Parathyroid adenoma (tissue), 2 donors: ENCODE measurements around the gene DDX10.

Experiments
- H2AFZ ChIP-seq: fragments of 300-600 bp; sonication (generic); one replicate; pipeline ENCODE4 v1.7.0; 2017; ENCODE audit warnings: antibody characterized with exemption, mild to moderate bottlenecking
- H3K27ac ChIP-seq: fragments of 300-600 bp; sonication (generic); one replicate; pipeline ENCODE4 v1.7.0; 2017
- H3K27me3 ChIP-seq: fragments of 300-600 bp; sonication (generic); one replicate; pipeline ENCODE4 v1.7.0; 2017; ENCODE audit warnings: low read length; ENCODE audit not compliant: control insufficient read depth, insufficient read depth
- H3K36me3 ChIP-seq: fragments of 300-600 bp; sonication (generic); one replicate; pipeline ENCODE4 v1.7.0; 2017; ENCODE audit warnings: low read length; ENCODE audit not compliant: control insufficient read depth, insufficient read depth
- H3K4me1 ChIP-seq: fragments of 300-600 bp; sonication (generic); one replicate; pipeline ENCODE4 v1.7.0; 2017; ENCODE audit warnings: control low read depth
- H3K4me2 ChIP-seq: fragments of 300-600 bp; sonication (generic); one replicate; pipeline ENCODE4 v1.7.0; 2017; ENCODE audit warnings: low read length
- H3K4me3 ChIP-seq: fragments of 300-600 bp; sonication (generic); one replicate; pipeline ENCODE4 v1.7.0; 2017; ENCODE audit warnings: low read depth, low read length
- H3K79me2 ChIP-seq: fragments of 300-600 bp; sonication (generic); one replicate; pipeline ENCODE4 v1.7.0; 2017; ENCODE audit warnings: control low read depth
- H3K9ac ChIP-seq: fragments of 300-600 bp; sonication (generic); one replicate; pipeline ENCODE4 v1.7.0; 2017; ENCODE audit warnings: mild to moderate bottlenecking
- H3K9me3 ChIP-seq: fragments of 300-600 bp; sonication (generic); one replicate; pipeline ENCODE4 v1.7.0; 2017; ENCODE audit warnings: low read length; ENCODE audit not compliant: control insufficient read depth
- TF ChIP-seq, protein P1 (sequence below): fragments of 300-600 bp; sonication (generic); IDR thresholded peaks from one replicate; pipeline ENCODE4 v1.7.0; 2017; ENCODE audit warnings: antibody characterized with exemption, mild to moderate bottlenecking
- donor health status: primary hyperparathyroidism.

Gene DDX10

DNA sequence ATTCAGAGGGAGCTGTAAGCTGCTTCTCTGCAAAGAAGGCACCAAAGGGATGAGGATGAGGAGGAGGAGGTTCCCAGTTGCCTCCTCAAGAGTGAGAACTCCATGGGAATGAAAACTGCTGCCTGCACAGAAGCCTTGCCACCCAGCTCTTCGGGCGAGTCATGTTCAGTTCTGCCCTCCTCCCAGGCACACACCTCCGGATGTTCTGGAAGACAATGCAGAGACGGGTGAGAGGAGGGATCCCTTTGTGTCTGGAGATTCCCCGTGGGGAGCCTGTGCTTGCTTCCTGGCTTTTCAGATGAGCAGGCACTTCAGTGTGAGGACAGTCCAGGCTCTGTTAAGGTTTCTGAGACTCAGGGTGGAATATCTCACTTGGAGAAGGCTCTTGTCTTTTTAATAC is 295.6 kb downstream of the DDX10 start:
- no peaks in the 10 kb centered on the region for H3K79me2 ChIP-seq
- H3K4me1 ChIP-seq: no peaks in the 10 kb centered on the region
- H2AFZ ChIP-seq: no peak overlapping the region
- no peaks in the 10 kb centered on the region for H3K36me3 ChIP-seq
- no peak overlapping the region for H3K4me2 ChIP-seq
- TF ChIP-seq, protein P1, sequence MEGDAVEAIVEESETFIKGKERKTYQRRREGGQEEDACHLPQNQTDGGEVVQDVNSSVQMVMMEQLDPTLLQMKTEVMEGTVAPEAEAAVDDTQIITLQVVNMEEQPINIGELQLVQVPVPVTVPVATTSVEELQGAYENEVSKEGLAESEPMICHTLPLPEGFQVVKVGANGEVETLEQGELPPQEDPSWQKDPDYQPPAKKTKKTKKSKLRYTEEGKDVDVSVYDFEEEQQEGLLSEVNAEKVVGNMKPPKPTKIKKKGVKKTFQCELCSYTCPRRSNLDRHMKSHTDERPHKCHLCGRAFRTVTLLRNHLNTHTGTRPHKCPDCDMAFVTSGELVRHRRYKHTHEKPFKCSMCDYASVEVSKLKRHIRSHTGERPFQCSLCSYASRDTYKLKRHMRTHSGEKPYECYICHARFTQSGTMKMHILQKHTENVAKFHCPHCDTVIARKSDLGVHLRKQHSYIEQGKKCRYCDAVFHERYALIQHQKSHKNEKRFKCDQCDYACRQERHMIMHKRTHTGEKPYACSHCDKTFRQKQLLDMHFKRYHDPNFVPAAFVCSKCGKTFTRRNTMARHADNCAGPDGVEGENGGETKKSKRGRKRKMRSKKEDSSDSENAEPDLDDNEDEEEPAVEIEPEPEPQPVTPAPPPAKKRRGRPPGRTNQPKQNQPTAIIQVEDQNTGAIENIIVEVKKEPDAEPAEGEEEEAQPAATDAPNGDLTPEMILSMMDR: no peak
- H3K4me3 ChIP-seq: no peak overlapping the region
- no peak overlapping the region for H3K27ac ChIP-seq
- no peaks in the 10 kb centered on the region for H3K27me3 ChIP-seq
- no peak overlapping the region for H3K9ac ChIP-seq
- H3K9me3 ChIP-seq: no peaks in the 10 kb centered on the region

DNA sequence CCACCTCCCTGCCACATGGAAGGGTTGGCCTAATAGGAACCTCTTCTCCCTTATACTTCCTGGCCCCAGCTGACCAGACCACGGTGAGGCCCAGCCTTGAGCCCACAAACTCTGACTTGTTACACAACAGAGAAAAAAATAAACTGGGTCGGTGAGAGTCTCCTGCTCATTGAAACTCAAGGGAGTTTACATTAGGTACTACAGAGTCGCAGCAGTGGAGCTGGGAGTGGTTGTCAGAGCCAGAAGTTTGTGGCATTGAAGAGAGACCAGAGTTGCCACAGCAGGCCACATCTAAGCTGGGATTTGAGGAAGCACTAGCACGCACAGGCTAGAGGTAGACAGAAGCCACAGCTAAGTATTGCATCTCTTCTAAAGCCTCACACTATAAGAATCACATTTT is 296.2 kb downstream of the DDX10 start:
- no peaks in the 10 kb centered on the region for H3K79me2 ChIP-seq
- H3K4me2 ChIP-seq: no peak overlapping the region
- no peak overlapping the region for H3K9ac ChIP-seq
- no peak overlapping the region for H2AFZ ChIP-seq
- no peak overlapping the region for H3K27ac ChIP-seq
- no peak overlapping the region for H3K4me3 ChIP-seq
- H3K27me3 ChIP-seq: no peaks in the 10 kb centered on the region
- no peaks in the 10 kb centered on the region for H3K4me1 ChIP-seq
- no peaks in the 10 kb centered on the region for H3K9me3 ChIP-seq
- TF ChIP-seq, protein P1: no peak
- H3K36me3 ChIP-seq: no peaks in the 10 kb centered on the region

DNA sequence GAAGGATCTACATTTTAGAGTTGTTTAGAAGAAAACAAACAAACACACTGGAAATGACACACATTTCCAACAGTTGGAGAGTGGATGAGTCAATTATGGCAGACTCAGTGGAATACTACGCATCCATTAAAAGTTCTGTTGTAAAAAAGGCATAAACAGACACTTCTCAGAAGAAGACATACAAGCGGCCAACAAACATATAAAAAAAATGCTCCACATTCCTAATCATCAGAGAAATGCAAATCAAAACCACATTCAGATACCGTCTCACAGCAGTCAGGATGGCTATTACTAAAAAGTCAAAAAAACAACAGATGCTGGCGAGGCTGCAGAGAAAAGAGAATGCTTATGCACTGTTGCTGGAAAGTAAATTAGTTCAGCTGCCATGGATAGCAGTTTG is 298.2 kb downstream of the DDX10 start:
- H3K36me3 ChIP-seq: no peaks in the 10 kb centered on the region
- no peak overlapping the region for H3K27ac ChIP-seq
- H3K9ac ChIP-seq: no peak overlapping the region
- no peaks in the 10 kb centered on the region for H3K4me1 ChIP-seq
- no peak overlapping the region for H3K4me3 ChIP-seq
- H3K4me2 ChIP-seq: no peak overlapping the region
- H3K27me3 ChIP-seq: no peaks in the 10 kb centered on the region
- H3K79me2 ChIP-seq: no peaks in the 10 kb centered on the region
- no peaks in the 10 kb centered on the region for H3K9me3 ChIP-seq
- TF ChIP-seq, protein P1: no peak
- no peak overlapping the region for H2AFZ ChIP-seq

DNA sequence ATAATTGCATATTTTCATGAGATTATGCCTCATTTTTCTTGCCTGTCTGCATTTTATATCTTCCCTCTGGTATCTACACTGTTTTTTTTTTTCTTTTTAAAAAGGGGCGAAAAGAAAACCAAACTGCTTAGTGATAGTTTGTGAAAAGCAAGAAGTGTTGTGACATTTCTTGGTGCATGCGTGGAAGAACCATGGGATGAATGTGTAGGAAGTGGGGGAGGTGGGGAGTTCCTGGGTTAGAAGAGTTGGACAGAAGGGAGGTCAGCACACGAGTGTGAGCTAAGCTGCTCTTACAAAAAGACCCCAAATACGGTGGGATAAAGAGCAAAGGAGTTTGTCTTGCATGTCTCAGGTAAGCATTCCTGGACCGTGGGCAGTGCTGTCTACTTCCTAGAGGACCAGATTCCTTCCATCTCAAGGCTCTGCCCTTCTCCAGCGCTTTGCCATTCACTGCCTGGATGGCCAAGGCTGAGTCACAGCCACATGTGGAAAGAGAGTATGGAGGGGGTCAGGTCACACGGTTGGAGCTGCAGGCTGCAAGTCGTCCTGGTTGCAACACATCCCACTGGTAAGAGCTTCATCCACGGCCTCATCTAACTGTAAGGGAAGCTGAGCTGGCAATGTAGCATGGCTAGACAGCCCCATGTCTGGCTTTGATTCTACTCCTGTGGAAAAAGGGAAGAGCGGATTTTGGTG is 300.6 kb downstream of the DDX10 start:
- no peaks in the 10 kb centered on the region for H3K36me3 ChIP-seq
- no peaks in the 10 kb centered on the region for H3K9me3 ChIP-seq
- no peak overlapping the region for H3K27ac ChIP-seq
- H3K9ac ChIP-seq: no peak overlapping the region
- H3K4me2 ChIP-seq: no peak overlapping the region
- H3K4me3 ChIP-seq: no peak overlapping the region
- no peaks in the 10 kb centered on the region for H3K79me2 ChIP-seq
- no peak overlapping the region for H2AFZ ChIP-seq
- no peaks in the 10 kb centered on the region for H3K27me3 ChIP-seq
- H3K4me1 ChIP-seq: no peaks in the 10 kb centered on the region
- TF ChIP-seq, protein P1: no peak

DNA sequence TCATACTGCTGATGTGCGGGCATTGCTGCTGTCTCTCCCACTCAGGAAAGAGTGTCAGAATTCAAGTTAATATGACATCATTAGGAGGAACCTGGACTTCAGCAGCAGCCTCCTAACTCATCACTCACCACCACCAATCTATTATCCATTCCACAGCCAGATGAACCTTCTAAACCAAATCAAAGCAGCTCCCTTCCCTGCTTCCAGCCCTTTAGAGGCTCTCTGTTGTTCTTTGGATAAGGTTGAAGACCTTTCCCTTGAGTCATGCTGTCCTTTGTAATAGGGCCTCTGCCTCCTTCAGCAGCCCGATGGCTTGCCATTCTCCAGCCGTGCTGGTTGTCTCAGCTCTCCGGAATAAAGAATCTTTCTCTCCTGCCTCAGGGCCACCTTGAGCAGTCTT is 301.3 kb downstream of the DDX10 start:
- H3K4me1 ChIP-seq: no peaks in the 10 kb centered on the region
- no peak overlapping the region for H3K4me2 ChIP-seq
- no peak overlapping the region for H3K9ac ChIP-seq
- H3K27ac ChIP-seq: no peak overlapping the region
- H3K4me3 ChIP-seq: no peak overlapping the region
- no peaks in the 10 kb centered on the region for H3K27me3 ChIP-seq
- no peaks in the 10 kb centered on the region for H3K9me3 ChIP-seq
- H3K79me2 ChIP-seq: no peaks in the 10 kb centered on the region
- TF ChIP-seq, protein P1: no peak
- no peak overlapping the region for H2AFZ ChIP-seq
- H3K36me3 ChIP-seq: no peaks in the 10 kb centered on the region
